Lower lobe of right lung (tissue), 2 donors: Measurements from ENCODE around the gene NOTO. TPM values are rescaled to one million over a fixed set of nuclear protein-coding genes. Genes with fewer than 3 reads are reported as not detected.

ENCODE experiments used
- ATAC-seq, 2 donors: fragments of 200-7000 bp; cut with Tn5 transposase; one replicate each; pipeline ENCODE4 v1.9.1; 2020 to 2022; ENCODE audit warnings: mild to moderate bottlenecking in 2 of 2, moderate library complexity in 2 of 2
- DNase-seq: peaks from one replicate; pipeline ENCODE4 v3.0.0-alpha.2; 2020
- H3K27ac ChIP-seq: fragments of 200-600 bp; one replicate; pipeline ENCODE4 v1.8.0; 2022
- H3K27me3 ChIP-seq: fragments of 200-600 bp; one replicate; pipeline ENCODE4 v1.8.0; 2022; ENCODE audit warnings: low read depth
- H3K36me3 ChIP-seq: fragments of 200-600 bp; one replicate; pipeline ENCODE4 v1.8.0; 2022; ENCODE audit warnings: mild to moderate bottlenecking
- H3K4me1 ChIP-seq: fragments of 200-600 bp; one replicate; pipeline ENCODE4 v1.8.0; 2022
- H3K4me3 ChIP-seq: fragments of 200-600 bp; one replicate; pipeline ENCODE4 v1.8.0; 2022; ENCODE audit warnings: mild to moderate bottlenecking
- H3K9me3 ChIP-seq: fragments of 200-600 bp; one replicate; pipeline ENCODE4 v1.8.0; 2022
- CTCF ChIP-seq: fragments of 200-600 bp; IDR thresholded peaks from one replicate; pipeline ENCODE4 v1.8.0; 2022; ENCODE audit warnings: antibody characterized with exemption, mild to moderate bottlenecking
- intact Hi-C: fragments of 100-400 bp; cut with DNase I; formaldehyde crosslinking; loops from one replicate; pipeline ENCODE4 v1.11.0; 2022
- total RNA-seq: library from RNA; stranded (reverse); fragmentation: NEBNext Ultra II Directional; extraction: Animal tissue kit (Norgen Biotek cat#: 25700); gene quantifications from one replicate; pipeline ENCODE4 v1.2.1, GENCODE V29; 2021
- donor health status: DM: no; HTN: yes; CAD: no; lungs with severe emphysema.

NOTO gene
- total RNA-seq, 1 donor from 2014 or later = not detected

- DNase-seq (no peak), ATAC-seq (no peak)
- peaks cover 76% of the 10 kb centered on the region for H3K36me3 ChIP-seq
- no peak for TF ChIP-seq CTCF
- H3K27ac ChIP-seq = no peak overlapping the region
- no peaks in the 10 kb centered on the region for H3K9me3 ChIP-seq
- intact Hi-C loops = no loop called here
- no peaks in the 10 kb centered on the region for H3K4me1 ChIP-seq
- no peak overlapping the region for H3K4me3 ChIP-seq
- H3K27me3 ChIP-seq = no peaks in the 10 kb centered on the region
Measured at GRCh38 chr2:73252238-73253027, 50.1 kb downstream of the NOTO start.

GRCh38 chr2:73253400-73253799, 51.0 kb downstream of the NOTO start:
- TF ChIP-seq CTCF = no peak
- no peaks in the 10 kb centered on the region for H3K4me1 ChIP-seq
- intact Hi-C loops = no loop called here
- H3K36me3 ChIP-seq = peaks cover 66% of the 10 kb centered on the region
- H3K27me3 ChIP-seq = no peaks in the 10 kb centered on the region
- H3K9me3 ChIP-seq = no peaks in the 10 kb centered on the region
- DNase-seq (no peak), ATAC-seq (no peak)
- H3K4me3 ChIP-seq = no peak overlapping the region
- no peak overlapping the region for H3K27ac ChIP-seq

GRCh38 chr2:73253901-73254300, 51.5 kb downstream of the NOTO start:
- intact Hi-C loops = no loop called here
- ATAC-seq = no peak
- Histone ChIP-seq H3K27me3 (no peaks in the 10 kb centered on the region), H3K36me3 (peaks cover 61% of the 10 kb centered on the region), H3K27ac (no peak overlapping the region), H3K4me3 (no peak overlapping the region), H3K4me1 (no peaks in the 10 kb centered on the region), H3K9me3 (no peaks in the 10 kb centered on the region)
- DNase-seq = no peak
- TF ChIP-seq CTCF = no peak

GRCh38 chr2:73254343-73255006, 52.1 kb downstream of the NOTO start:
- ATAC-seq = no peak
- H3K36me3 ChIP-seq = peaks cover 55% of the 10 kb centered on the region
- no peak overlapping the region for H3K4me3 ChIP-seq
- no peak overlapping the region for H3K27ac ChIP-seq
- no peaks in the 10 kb centered on the region for H3K9me3 ChIP-seq
- no peak for DNase-seq
- intact Hi-C loops = no loop called here
- no peaks in the 10 kb centered on the region for H3K27me3 ChIP-seq
- no peaks in the 10 kb centered on the region for H3K4me1 ChIP-seq
- no peak for TF ChIP-seq CTCF

- ATAC-seq = no peak
- no peak for TF ChIP-seq CTCF
- Histone ChIP-seq H3K27ac (no peak overlapping the region), H3K9me3 (no peaks in the 10 kb centered on the region), H3K27me3 (no peaks in the 10 kb centered on the region), H3K4me1 (no peaks in the 10 kb centered on the region), H3K4me3 (no peak overlapping the region), H3K36me3 (peaks cover 49% of the 10 kb centered on the region)
- DNase-seq = no peak
- intact Hi-C loops = no loop called here
Measured at GRCh38 chr2:73255007-73255644, 52.8 kb downstream of the NOTO start.
